RWPE2 (cell line): ENCODE measurements around the gene ERP27.

ENCODE experiments used
- ATAC-seq: fragments of 200-7000 bp; cut with Tn5 transposase; 3 replicates; pipeline ENCODE4 v1.9.1; 2021; ENCODE audit warnings: low read depth
- DNase-seq: peaks from one replicate; pipeline ENCODE4 v3.0.0-alpha.2; 2020; ENCODE audit warnings: low spot score
- H3K27ac ChIP-seq: fragments of 450-650 bp; 2 replicates; pipeline ENCODE4 v1.5.1; 2017; ENCODE audit warnings: mild to moderate bottlenecking; ENCODE audit not compliant: poor library complexity, severe bottlenecking
- H3K27me3 ChIP-seq: fragments of 250-450 bp; sonication (Bioruptor Pico); 2 replicates; pipeline ENCODE4 v1.5.1; 2021; ENCODE audit warnings: mild to moderate bottlenecking, moderate library complexity; ENCODE audit not compliant: insufficient read depth, poor library complexity, severe bottlenecking
- H3K36me3 ChIP-seq: fragments of 250-450 bp; sonication (Bioruptor Pico); 2 replicates; pipeline ENCODE4 v1.5.1; 2020; ENCODE audit warnings: low read depth, mild to moderate bottlenecking, moderate library complexity
- H3K4me1 ChIP-seq: fragments of 250-450 bp; sonication (Bioruptor Pico); 2 replicates; pipeline ENCODE4 v1.5.1; 2021; ENCODE audit warnings: mild to moderate bottlenecking, moderate library complexity; ENCODE audit not compliant: insufficient read depth, poor library complexity, severe bottlenecking
- H3K4me3 ChIP-seq: fragments of 250-450 bp; sonication (Bioruptor Pico); 2 replicates; pipeline ENCODE4 v1.5.1; 2021; ENCODE audit warnings: mild to moderate bottlenecking, moderate library complexity; ENCODE audit not compliant: severe bottlenecking
- H3K9me3 ChIP-seq: fragments of 250-450 bp; sonication (Bioruptor Pico); 2 replicates; pipeline ENCODE4 v1.5.1; 2021; ENCODE audit warnings: mild to moderate bottlenecking, moderate library complexity; ENCODE audit not compliant: severe bottlenecking
- CTCF ChIP-seq: fragments of 450-650 bp; IDR thresholded peaks from one replicate; pipeline ENCODE4 v1.5.1; 2017; ENCODE audit warnings: mild to moderate bottlenecking, moderate library complexity; ENCODE audit not compliant: poor library complexity, severe bottlenecking

The ERP27 gene

GRCh38 chr12:14975457-14975856, 37.1 kb upstream of the ERP27 start:
- no peak for ATAC-seq
- TF ChIP-seq CTCF: no peak
- no peak overlapping the region for H3K4me3 ChIP-seq
- no peaks in the 10 kb centered on the region for H3K27me3 ChIP-seq
- no peak overlapping the region for H3K27ac ChIP-seq
- H3K36me3 ChIP-seq: no peaks in the 10 kb centered on the region
- H3K9me3 ChIP-seq: no peaks in the 10 kb centered on the region
- H3K4me1 ChIP-seq: no peaks in the 10 kb centered on the region
- no peak for DNase-seq

GRCh38 chr12:14974633-14975032, 36.3 kb upstream of the ERP27 start:
- ATAC-seq (no peak), DNase-seq (no peak)
- Histone ChIP-seq H3K4me3 (no peak overlapping the region), H3K36me3 (no peaks in the 10 kb centered on the region), H3K27me3 (no peaks in the 10 kb centered on the region), H3K4me1 (no peaks in the 10 kb centered on the region), H3K27ac (no peak overlapping the region), H3K9me3 (no peaks in the 10 kb centered on the region)
- TF ChIP-seq CTCF: no peak

GRCh38 chr12:14972816-14973215, 34.5 kb upstream of the ERP27 start, which contains the start of gene PDE6H:
PDE6H (plus strand) TSS chr12:14973042; CDS start chr12:14978013, 4,971 bp downstream.
- H3K27me3 ChIP-seq: no peaks in the 10 kb centered on the region
- no peak for TF ChIP-seq CTCF
- H3K27ac ChIP-seq: no peak within 1 kb of the TSS
- no peak for DNase-seq
- no peak for ATAC-seq
- no peaks in the 10 kb centered on the region for H3K4me1 ChIP-seq
- H3K4me3 ChIP-seq: no peak within 1 kb of the TSS
- no peaks in the 10 kb centered on the region for H3K36me3 ChIP-seq
- H3K9me3 ChIP-seq: no peaks in the 10 kb centered on the region

- no peak for DNase-seq
- Histone ChIP-seq H3K4me3 (no peak overlapping the region), H3K27ac (no peak overlapping the region), H3K36me3 (no peaks in the 10 kb centered on the region), H3K9me3 (no peaks in the 10 kb centered on the region), H3K4me1 (no peaks in the 10 kb centered on the region), H3K27me3 (no peaks in the 10 kb centered on the region)
- no peak for ATAC-seq
- TF ChIP-seq CTCF: no peak
Measured at GRCh38 chr12:14970473-14970872, 32.1 kb upstream of the ERP27 start.

- no peak for TF ChIP-seq CTCF
- no peak overlapping the region for H3K27ac ChIP-seq
- no peak overlapping the region for H3K4me3 ChIP-seq
- no peak for DNase-seq
- H3K4me1 ChIP-seq: no peaks in the 10 kb centered on the region
- no peaks in the 10 kb centered on the region for H3K9me3 ChIP-seq
- no peak for ATAC-seq
- H3K27me3 ChIP-seq: no peaks in the 10 kb centered on the region
- H3K36me3 ChIP-seq: no peaks in the 10 kb centered on the region
Measured at GRCh38 chr12:14968478-14968877, 30.1 kb upstream of the ERP27 start.
